NCI-H82 treated with DMSO at 0.1 percent for 48 hours (cell line): ENCODE measurements around the gene ANKRD9.
"Not testable (repeated sequence)": the region's sequence is repeated elsewhere in the genome, so short reads cannot be mapped to it uniquely, and the experiment has no call there.

ENCODE experiments used
- DNase-seq: peaks from one replicate; lab custom pipeline; 2025; ENCODE audit not compliant: unreplicated experiment; lab: John Stamatoyannopoulos, UW

ANKRD9 gene

DNA sequence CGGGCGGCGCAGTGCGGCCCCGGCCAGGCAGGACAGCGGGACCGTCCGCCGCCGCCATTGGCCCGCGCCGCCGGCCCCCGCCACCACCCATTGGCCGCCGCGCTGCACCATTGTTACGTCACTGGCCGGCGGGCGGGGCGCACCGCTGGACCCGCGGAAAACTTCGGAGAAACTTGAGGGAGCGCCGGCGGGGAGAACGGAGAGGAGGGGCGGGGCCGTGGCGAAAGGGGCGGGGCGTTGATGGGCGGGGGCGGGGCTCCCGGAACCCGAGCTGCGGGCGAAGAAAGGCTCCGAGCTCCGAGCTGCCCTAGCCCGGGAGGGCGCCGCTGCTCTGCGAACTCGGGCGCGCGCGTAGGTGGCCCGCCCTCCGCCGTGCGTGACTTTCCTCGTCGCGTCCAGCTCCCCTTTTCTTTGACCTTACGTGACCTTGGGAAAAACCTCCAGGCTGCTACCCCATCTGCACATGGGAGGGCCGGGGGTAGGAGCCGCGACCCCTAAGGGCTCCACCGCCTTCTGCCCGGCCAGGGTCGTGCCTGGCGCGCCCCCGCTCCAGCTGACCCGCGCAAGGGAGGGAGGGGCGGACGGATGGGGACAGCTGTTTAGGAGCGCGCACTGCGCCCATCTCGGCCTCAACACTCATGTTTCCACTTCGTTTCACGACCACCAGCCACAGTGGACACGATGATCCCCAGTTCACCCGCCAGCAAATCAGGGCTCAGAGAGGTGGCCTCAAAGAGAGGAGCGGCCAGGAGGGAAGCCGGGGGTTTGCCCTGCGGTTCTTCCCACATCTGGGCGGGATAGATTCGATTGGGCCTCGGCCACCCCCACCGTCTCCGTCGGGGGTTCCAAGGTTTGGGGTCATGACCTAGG is at the start of gene ANKRD9:
ANKRD9 (minus strand) TSS at position 31 of the 870 bp plus-strand sequence. CDS start 1,887 bp downstream, outside the sequence.
- DNase-seq, result peak; percentile 72

GRCh38 chr14:102558556-102558955 is 49.0 kb upstream of the ANKRD9 start:
- no peak for DNase-seq

- no peak for DNase-seq
Observed at GRCh38 chr14:102557434-102558226, 48.1 kb upstream of the ANKRD9 start.

- no peak for DNase-seq
Observed at GRCh38 chr14:102556098-102556677, 46.6 kb upstream of the ANKRD9 start.

- DNase-seq, result no peak
Observed at GRCh38 chr14:102554821-102555819, 45.5 kb upstream of the ANKRD9 start.

DNA sequence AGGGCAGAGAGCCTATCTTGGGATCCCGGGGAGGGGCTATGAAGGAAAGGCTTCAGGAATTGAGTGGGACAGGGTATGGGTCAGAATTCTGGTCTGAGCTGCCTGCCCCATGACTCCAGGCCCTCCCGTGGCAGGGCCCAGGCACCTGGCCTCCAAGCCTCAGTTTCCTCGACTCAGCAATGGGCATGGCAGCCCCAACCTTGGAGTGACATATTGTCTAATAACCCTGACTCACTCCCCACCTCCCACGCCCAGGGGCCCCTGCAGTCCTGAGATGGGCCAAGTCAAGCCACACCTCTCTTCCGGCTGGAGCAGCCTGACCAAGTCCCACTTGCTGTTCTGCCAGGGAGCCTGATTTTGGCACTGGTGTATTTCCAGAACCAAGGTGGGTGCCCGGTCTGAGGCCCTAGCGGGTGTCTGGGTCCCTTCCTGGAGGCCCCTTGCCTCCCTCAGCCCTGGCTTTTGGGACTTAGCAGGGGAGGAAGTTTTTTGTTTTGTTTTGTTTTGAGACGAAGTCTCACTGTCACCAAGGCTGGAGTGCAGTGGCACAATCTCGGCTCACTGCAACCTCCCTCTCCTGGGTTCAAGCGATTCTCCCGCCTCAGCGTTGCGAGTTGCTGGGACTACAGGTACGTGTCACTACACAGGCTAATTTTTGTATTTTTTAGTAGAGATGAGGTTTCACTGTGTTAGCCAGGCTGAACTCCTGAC is 42.6 kb upstream of the ANKRD9 start:
- DNase-seq, result no peak

DNA sequence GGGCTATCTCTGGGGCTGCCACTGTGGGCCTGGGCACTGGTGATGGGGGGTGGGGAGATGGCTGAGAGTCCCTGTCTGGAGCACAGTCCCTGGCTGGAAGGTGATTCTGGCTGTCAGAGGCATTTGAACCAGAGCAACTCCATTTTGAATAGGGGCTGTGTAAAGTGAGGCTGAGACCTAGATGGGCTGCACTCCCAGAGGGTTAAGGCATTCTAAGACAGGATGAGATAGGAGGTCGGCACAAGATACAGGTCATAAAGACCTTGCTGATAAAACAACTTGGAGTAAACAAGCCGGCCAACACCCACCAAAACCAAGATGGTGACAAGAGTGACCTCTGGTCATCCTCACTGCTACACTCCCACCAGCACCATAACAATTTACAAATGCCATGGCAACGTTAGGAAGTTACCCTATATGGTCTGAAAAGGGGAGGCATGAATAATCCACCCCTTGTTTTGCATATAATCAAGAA is 41.4 kb upstream of the ANKRD9 start:
- DNase-seq, result not testable (repeated sequence)

DNA sequence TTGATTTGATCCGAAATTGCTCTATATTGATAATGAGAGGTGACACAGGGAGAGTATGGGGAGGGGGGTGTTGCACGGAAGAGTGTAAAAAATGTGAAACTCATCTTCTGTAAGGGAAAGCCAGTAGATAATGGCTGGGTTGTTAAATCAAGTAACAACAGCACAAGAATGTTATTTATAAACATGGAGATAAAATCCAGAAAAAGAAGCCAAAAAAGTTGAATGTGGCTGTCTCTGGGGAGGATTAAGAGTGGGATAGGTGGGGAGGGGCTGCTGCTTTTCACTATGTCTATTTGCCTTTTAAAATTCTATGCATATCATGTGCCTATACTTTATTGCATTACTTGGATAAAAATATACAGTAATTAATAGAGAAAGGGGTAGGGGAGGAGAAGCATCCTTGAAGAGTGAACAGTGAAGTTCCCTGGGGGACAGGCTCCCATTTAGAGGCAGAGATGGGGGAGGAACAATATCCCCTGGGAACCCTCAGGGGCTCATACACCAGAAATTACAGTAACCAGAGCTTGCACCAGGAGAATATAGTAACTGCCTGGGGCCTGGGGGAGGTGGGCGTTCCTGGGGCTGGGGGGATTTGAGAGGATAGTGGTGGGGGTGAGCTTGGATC is 39.2 kb upstream of the ANKRD9 start:
- no peak for DNase-seq

GRCh38 chr14:102545461-102546265 is 36.1 kb upstream of the ANKRD9 start:
- no peak for DNase-seq

- peak; percentile 60 for DNase-seq
Observed at GRCh38 chr14:102544747-102545460, 35.3 kb upstream of the ANKRD9 start.

GRCh38 chr14:102544046-102544746 is 34.6 kb upstream of the ANKRD9 start:
- DNase-seq, result no peak

DNA sequence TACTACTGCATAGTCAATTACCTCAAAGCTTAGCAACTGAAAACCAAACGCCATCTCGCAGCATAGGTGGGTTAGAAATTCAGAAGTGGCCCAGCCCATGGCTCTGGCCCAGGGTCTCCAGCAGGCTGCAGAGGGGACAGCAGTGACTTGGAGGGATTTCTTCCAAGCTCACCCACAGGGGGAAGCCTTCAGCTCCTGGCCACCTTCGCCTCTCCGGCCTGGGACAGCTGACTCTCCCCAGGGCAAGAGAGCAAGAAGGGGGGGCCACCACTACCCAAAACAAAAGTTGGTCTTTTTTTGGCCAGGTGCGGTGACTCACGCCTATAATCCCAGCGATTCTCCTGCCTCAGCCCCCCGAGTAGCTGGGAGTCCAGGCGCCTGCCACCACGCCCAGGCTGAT is 32.2 kb upstream of the ANKRD9 start:
- no peak for DNase-seq

DNA sequence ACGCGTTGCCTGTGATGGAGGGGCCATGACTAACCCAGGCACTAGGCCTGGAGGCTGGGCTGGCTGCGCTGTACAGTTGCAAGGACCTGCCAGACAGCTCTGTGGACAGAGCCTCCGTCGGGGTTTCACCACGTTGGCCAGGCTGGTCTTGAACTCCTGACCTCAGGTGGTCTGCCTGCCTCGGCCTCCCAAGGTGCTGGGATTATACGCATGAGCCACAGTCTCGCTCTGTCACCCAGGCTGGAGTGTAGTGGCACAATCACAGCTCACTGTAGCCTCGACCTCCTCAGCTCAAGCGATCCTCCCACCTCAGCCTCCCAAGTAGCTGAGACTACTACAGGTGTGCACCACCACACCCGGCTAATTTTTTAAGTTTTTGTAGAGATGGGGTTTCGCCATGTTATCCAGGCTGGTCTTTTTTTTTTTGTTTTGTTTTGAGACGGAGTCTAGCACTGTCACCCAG is 31.5 kb upstream of the ANKRD9 start:
- DNase-seq, result not testable (repeated sequence)

DNA sequence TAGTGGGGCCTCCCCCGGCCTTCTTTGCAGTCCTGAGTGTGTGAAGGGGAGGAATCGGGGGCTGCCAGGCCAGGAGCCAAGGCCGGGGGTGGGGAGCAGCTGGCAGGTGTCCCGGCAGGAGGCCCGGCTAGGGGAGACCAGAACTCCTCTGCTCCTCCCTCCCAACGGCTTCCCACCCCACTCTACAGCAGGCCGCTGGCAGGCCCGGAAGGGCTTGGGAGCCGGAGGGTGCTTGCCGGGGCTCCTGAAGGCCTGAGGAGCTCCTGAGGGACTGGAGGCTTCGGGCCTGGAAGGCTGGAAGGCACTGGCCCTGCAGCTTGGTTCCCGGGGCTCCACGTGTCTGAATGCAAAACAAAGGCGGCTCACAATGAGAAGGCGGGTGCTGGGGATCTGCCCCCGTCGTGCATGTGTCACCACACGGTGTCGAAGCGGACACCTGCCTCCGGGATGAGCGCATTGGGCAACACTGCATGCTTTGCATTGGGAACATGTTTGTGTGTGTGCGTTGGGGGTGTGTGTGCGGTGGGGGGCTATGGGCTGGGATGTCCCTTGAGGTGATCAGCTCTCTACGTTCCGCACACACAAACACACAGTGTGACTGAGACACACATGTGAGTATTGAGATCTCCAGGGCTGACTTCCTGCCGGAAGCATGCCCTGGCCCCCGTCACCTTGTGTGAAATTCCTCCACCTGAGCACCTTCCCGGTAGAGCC is 30.9 kb upstream of the ANKRD9 start:
- no peak for DNase-seq

- peak; percentile 53 for DNase-seq
Observed at GRCh38 chr14:102539544-102540314, 30.2 kb upstream of the ANKRD9 start.
